GM19025 (cell line): Measurements from ENCODE around the gene LOXHD1.

Experiments used
- ATAC-seq: cut with Tn5 transposase; IDR thresholded peaks from one replicate; pipeline ENCODE4 v1.9.1; 2021; ENCODE audit warnings: mild to moderate bottlenecking, low read depth, moderate library complexity; ENCODE audit not compliant: unreplicated experiment

LOXHD1 gene

GRCh38 chr18:46459789-46460455, 197.1 kb downstream of the LOXHD1 start:
- ATAC-seq: no peak

DNA sequence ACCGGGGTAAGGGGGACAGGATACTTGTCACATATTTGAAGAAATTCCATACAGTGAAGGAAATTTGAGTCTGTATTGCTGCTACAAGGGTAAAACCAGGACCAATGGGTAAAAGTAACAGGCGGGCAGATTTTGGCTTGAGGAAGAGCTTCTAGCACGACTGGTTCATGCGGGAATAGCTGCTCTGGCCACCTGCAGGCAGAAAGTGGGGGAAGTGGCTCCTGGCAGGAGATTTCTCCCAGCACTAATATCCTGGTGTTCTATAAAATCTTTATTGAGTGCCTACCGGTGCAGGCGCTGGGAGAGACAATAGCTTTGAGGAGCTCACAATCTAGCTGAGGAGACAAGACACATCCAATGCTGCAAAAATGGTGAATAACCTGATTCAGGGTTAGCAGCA, 198.5 kb downstream of the LOXHD1 start:
- ATAC-seq: no peak

DNA sequence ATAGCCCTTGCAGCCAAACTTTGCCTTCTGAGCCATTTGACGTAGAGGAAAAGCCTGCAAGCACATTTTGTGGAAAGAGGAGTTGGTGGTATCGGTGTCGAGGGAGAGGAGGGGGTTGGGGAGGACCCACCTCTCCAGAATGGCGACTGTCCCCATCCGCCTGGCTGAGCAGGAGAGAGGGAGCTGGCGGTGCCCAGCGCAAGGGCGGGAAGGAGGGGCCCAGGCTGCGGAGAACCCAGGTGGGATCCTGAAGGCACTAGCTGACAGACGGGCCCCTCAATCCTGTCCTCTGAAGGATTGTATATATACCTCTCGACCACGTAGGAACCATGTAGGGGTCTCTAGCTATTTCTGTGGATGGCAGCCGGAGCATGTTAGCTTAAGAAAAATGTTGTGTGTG, 200.3 kb downstream of the LOXHD1 start:
- ATAC-seq: no peak

GRCh38 chr18:46452820-46453219, 204.2 kb downstream of the LOXHD1 start:
- ATAC-seq: no peak

- no peak for ATAC-seq
Measured at GRCh38 chr18:46449499-46449898, 207.5 kb downstream of the LOXHD1 start.

DNA sequence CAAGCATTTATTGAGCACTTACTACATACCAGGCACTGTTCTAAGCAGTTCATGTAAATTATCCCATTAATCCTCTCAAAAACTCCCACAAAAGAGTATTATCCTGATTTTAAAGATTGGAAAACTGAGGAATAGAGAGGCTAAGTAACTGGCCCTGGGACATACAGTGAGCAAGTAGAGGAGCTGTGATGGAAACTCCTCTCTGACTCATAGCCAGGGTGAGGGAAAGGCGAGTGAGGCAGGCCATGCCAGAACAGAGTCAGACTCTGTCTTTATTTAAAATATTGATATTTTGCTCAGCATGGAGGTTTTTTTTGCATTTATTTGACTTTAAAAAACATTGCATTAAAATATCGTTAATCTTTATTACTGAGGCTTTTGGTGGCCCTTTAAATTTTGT, 208.0 kb downstream of the LOXHD1 start:
- no peak for ATAC-seq

DNA sequence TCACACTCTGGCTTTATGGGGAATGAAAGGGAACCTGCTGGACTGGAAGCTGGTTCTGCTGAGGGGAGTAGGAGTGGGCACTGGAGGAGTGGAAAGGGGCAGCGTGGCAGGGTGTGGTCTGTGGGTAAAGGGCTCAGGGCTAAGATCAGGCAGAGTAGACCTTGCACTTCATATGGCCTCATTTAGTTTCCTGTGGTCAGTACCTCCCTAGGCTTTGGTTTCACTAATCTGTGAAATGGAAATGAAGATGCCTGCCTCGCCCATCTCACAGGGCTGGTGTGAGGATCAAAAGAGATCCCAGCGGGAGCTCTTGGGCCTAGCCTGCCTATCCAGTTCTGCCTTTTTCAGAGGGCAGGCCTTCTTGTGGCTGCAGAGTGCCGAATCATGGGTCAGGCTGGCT, 208.7 kb downstream of the LOXHD1 start:
- ATAC-seq: no peak

- ATAC-seq: no peak
Measured at GRCh38 chr18:46447792-46448191, 209.2 kb downstream of the LOXHD1 start.

- no peak for ATAC-seq
Measured at GRCh38 chr18:46447323-46447722, 209.7 kb downstream of the LOXHD1 start.

DNA sequence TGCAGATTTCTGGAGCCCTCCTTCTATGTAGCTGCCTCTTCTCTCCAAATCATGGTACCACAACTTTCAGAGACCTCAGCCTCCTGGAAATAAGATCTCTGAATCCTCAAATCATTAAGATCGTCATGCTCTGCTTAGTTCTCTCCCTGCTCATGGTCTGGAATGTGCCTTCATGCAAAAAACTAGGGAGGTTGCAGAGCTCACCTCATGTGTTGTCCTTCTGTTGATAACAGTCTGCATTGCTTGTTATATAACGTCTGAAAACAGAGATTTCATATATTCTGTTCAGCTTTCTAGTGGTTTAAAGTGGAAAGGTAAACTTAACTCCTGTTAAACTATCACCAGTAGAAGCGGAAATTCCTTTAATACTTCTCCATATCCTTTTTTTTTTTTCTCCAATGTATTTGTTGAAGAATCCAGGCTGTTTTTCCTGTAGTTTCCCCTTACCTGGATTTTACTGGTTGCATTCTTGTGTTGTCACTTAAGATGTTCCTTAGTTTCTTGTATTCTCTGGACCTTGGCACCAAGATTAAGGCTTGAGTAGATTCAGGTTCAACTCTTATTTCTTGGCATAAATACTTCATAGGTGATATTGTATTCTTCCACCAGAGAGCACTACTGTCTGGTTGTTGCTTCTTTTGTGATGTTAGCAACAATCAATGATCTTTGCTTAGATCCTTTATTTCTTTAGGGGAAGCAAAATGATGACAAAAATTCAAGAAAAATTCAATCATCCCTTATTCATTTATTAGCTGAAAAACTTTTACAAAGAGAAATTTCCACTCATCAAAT, 211.3 kb downstream of the LOXHD1 start:
- no peak for ATAC-seq

DNA sequence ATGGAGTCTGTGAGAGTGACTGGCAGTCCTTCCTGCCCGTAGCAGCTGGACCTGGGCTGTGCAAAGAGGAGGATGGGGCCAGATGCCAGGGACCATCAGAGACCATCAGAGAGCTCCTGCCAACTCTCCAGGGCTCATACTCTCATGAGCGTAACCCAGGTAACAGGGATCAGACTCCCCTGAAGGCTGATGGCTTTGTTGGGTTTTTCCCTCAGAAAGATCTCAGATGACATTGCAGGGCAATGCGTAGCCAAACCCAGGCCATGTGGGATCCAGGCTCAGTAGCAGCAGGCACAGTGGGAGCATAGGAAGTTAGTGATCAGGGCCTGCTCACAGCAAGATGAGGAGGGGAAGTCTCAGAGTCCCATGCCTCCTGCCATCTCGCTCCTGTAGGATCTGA, 218.0 kb downstream of the LOXHD1 start:
- ATAC-seq: no peak

DNA sequence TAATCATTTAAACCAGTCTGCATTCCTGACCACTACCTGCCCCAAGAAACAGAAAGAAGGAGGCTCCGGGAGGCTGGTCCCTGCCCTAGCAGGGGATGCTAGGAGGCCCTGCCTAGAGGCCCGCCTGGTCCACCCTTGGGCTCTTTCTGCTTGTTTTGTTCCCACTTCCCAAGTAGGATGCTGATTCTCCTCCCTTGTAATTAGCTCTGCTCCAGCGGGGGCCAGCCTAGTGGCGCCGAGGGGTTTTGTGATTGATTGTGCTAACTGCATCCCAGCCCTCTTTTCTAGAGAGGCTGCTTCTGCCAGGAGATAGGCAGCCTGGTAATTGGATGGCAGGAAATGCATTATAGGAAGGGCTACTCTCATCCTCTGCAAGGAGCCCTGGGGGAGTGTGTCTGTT, 220.0 kb downstream of the LOXHD1 start:
- no peak for ATAC-seq

DNA sequence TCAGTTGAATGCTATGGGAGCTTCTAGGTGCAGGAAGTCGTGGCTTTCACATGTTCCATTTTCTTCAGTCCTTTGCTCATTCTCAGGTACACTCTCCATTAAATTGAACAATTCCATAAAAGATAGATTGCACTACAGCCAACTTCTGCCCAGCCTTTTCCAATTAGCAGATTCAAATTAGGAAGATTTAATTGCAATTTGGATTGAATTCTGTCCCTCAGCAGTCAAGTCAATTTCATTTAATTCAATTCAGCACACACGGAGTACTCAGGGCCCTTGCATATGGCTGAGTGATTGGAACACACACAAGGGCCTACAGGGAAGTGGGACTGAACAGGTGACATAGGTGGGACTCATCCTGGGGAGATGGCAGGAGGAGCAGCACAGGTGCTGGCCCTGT, 220.4 kb downstream of the LOXHD1 start:
- ATAC-seq: no peak

DNA sequence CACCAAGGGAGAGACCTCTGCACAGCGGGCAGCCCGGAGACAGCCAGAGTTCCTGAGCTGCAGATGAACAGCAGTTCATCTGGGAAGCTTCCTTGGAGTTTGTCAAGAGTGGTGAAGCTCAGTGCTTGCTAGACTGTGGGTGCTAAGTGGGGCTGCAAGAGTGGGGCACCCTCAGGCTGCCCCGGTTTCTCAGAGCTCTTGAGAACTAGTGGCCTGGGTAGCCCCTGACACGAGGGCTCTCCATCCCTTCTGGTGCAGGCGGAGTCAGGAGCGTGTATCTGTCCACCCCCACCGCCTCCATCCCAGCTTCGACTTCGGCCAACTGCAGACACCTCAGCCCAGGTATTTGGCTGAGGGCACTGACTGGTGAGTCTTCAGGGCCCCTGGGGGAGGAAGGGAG, 222.0 kb downstream of the LOXHD1 start:
- ATAC-seq: no peak

DNA sequence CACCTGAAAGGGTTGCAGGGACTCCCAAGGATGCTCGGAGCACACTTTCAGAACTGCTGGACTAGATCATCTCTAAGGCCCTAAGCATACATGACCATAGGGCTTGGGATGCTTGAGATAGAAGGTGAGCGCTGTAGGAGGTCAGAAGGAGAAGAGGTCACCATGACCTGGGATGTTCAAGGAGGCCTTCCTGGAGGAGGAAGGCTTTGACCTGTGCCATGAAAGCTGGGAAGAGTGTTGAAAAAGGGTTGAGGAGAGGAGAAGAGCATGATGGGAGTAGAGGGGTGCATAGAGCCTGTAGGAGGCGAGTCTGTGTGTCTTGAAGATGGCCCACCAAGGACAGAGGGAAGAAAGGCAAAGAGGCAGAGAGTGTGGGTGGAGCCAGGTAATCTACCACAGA, 222.4 kb downstream of the LOXHD1 start:
- ATAC-seq: no peak

GRCh38 chr18:46433121-46433826, 223.7 kb downstream of the LOXHD1 start:
- no peak for ATAC-seq

- no peak for ATAC-seq
Measured at GRCh38 chr18:46431522-46432171, 225.4 kb downstream of the LOXHD1 start.

GRCh38 chr18:46429649-46430224, 227.3 kb downstream of the LOXHD1 start:
- no peak for ATAC-seq

DNA sequence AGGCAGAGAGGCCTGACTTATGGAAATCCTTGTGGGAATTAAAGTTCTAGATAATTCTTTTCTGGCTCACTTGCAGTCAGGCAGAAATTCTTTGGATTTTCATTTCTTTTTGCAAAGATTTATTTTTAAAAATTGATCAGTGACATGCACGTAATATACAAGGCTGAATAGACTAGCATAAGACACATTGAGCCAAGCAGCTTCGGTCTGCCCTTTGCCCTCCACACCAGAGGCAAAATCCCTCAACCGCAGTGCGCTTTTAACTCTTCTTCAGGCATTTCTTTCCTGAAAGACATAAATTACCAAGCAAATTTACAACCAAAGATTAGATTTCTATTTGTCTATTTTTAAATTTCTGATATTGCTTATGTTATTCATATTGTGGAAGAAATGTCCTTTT, 227.9 kb downstream of the LOXHD1 start:
- ATAC-seq: no peak

DNA sequence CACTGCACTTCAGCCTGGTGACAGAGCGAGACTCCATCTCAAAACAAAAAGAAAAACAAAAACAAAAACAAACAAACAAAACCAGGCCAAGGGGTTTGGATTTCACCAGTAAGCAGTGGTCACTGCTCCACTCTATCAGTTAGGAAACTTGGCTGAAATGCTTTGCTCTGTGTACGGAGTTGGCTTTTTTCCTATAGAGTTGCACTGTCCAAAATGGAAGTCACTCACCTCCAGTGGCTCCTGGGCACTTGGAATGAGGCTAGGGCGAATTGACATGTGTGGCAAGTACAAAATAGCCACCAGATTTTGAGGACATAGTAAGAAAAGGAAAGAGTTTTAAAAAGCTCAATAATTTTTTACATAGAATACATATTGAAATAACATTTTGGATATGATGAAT, 228.7 kb downstream of the LOXHD1 start:
- no peak for ATAC-seq
